GM12801 (cell line): ENCODE measurements around the gene KRTAP3-3.
"Not testable (repeated sequence)": the region's sequence is repeated elsewhere in the genome, so short reads cannot be mapped to it uniquely, and the experiment has no call there.

Experiments
- TF ChIP-seq, protein P1 (sequence below): IDR thresholded peaks from one replicate; pipeline ENCODE4 v1.5.1; 2011; ENCODE audit warnings: control low read depth; ENCODE audit not compliant: insufficient read length; ENCODE audit errors: extremely low read depth

The KRTAP3-3 gene

DNA sequence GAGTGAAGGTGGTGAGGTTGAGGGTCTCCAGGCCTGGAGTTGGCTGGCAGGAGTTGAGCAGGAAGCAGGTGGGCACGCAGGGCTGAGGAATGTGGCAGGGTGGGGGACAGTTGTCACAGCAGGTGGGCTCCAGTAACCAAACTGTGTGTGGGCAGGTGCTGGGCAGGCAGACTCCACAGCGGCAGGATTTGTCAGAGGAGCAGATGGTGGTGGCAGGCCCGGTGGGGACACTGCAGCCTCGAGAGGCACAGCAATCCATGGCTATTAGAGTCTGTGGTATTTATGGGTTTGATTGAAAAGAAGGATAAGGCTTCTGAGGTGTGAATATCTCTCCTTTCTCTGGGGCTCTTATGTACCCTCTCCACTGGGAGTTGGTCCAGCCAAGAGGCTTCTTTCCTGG, at the start of gene KRTAP3-3:
Gene KRTAP3-3 (minus strand): TSS at position 326 of the 400 bp plus-strand sequence. CDS start 67 bp downstream, at position 259.
- TF ChIP-seq, protein P1, sequence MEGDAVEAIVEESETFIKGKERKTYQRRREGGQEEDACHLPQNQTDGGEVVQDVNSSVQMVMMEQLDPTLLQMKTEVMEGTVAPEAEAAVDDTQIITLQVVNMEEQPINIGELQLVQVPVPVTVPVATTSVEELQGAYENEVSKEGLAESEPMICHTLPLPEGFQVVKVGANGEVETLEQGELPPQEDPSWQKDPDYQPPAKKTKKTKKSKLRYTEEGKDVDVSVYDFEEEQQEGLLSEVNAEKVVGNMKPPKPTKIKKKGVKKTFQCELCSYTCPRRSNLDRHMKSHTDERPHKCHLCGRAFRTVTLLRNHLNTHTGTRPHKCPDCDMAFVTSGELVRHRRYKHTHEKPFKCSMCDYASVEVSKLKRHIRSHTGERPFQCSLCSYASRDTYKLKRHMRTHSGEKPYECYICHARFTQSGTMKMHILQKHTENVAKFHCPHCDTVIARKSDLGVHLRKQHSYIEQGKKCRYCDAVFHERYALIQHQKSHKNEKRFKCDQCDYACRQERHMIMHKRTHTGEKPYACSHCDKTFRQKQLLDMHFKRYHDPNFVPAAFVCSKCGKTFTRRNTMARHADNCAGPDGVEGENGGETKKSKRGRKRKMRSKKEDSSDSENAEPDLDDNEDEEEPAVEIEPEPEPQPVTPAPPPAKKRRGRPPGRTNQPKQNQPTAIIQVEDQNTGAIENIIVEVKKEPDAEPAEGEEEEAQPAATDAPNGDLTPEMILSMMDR = no peak

- TF ChIP-seq, protein P1 = no peak
Observed at GRCh38 chr17:41042953-41043352, 49.0 kb upstream of the KRTAP3-3 start.

DNA sequence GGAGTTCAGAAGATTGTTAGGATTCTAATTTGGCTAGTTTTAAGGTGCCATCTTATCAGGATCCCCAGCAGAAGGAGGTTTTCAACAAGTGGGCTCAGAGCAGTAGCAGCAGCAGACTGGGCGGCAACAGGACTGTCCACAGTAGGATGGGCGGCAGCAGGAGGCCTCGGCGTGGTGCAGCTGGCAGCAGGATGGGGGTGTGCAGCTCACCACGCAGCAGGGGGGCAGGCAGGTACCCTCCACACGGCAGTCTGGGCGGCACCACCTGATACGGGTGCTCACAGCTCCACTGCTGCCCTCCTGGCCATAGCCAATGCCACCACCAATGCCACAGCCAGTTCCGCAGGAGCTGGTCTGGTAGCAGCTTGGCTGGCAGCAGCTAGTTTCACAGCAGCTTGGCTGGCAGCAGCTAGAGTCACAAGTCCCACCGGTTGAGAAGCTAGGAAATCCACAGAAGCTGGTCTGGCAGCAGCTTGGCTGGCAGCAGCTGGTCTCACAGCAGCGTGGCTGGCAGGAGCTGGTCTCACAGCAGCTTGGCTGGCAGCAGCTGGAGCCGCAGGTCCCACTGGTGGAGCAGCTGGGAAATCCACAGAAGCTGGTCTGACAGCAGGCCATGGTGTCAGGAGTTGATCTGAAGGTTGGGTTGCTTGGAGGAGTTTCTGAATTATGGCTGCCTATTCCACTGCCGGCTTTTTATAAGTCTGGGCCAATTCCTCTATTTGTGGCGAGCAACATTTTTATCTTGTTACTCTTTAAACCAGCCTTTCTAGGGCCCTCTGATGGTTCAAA, 47.0 kb upstream of the KRTAP3-3 start, which contains the start of gene KRTAP1-1:
Gene KRTAP1-1 (minus strand): TSS at position 668 of the 789 bp plus-strand sequence. CDS start 53 bp downstream, at position 615.
- TF ChIP-seq, protein P1 = not testable (repeated sequence)

DNA sequence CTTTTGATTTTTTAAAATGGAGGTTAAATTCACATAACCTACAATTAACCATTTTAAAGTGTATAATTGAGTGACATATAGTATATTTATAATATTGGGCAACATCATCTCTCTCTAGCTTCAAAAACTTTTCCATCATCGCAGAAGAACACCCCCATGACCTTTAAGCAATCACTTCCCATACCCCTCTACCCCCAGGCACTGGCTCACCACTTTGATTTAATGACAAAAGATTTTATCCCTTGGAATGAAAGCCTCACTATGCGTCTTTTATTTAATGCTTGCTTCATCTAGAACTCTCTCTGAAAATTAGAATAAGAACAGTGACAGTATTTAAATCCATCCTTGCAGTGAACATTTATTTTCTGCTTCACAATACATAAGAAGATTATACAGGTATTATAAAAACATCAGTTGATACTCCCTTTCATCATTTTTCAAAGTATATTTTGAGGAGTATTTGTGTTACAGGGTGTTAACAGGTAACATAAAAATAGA, 43.9 kb upstream of the KRTAP3-3 start:
- TF ChIP-seq, protein P1 = no peak

DNA sequence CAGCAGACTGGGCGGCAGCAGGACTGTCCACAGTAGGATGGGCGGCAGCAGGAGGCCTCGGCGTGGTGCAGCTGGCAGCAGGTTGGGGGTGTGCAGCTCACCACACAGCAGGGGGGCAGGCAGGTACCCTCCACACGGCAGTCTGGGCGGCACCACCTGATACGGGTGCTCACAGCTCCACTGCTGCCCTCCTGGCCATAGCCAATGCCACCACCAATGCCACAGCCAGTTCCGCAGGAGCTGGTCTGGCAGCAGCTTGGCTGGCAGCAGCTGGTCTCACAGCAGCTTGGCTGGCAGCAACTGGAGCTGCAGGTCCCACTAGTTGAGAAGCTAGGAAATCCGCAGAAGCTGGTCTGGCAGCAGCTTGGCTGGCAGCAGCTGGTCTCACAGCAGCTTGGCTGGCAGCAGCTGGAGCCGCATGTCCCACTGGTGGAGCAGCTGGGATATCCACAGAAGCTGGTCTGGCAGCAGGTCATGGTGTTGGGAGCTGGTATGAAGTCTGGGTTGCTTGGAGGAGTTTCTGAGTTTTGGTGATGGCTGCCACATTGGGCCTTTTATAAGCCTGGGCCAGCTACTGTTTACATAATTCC, 40.5 kb upstream of the KRTAP3-3 start, which contains the start of gene KRTAP1-3:
Gene KRTAP1-3 (minus strand): TSS at position 529 of the 590 bp plus-strand sequence. CDS start 53 bp downstream, at position 476.
- TF ChIP-seq, protein P1 = not testable (repeated sequence)

GRCh38 chr17:41029633-41030245, 35.8 kb upstream of the KRTAP3-3 start, which contains the start of gene KRTAP1-4:
Gene KRTAP1-4, minus strand, starts transcription at chr17:41030195. Its CDS starts 117 bp downstream, at chr17:41030078.
- TF ChIP-seq, protein P1 = no peak
